Measurements from ENCODE around the gene CLIP3. TPM values are rescaled to one million over a fixed set of nuclear protein-coding genes. Genes with fewer than 3 reads are reported as not detected.

The CLIP3 gene
- total and polyA plus RNA-seq, 2 donors (not counting 1 experiment from before 2014, with no cell fraction given) = 14.7 to 19.8 TPM

GRCh38 chr19:35990771-35991730 lies 41.6 kb downstream of the CLIP3 start:
- peaks cover 6% of the 10 kb centered on the region for H3K79me2 ChIP-seq (ENCODE audit: control insufficient read depth, insufficient read depth, low read length)
- H3K4me1 ChIP-seq (ENCODE audit: control insufficient read depth, extremely low read depth, insufficient read depth, low read length) = no peaks in the 10 kb centered on the region
- no peaks in the 10 kb centered on the region for H3K36me3 ChIP-seq (ENCODE audit: control insufficient read depth, insufficient read depth, low read length)
- H3K27me3 ChIP-seq (ENCODE audit: control insufficient read depth, insufficient read depth, low read length) = peaks cover 12% of the 10 kb centered on the region
- no peak overlapping the region for H3K27ac ChIP-seq (ENCODE audit: insufficient read depth, low read length)
- DNase-seq (ENCODE audit: low read depth in 2 of 2) = no peak
- no peak overlapping the region for H3K4me2 ChIP-seq (ENCODE audit: extremely low read depth, insufficient read depth, low read length)
- H3K9ac ChIP-seq (ENCODE audit: insufficient read depth, low read length) = no peak overlapping the region
- no peaks in the 10 kb centered on the region for H3K9me3 ChIP-seq (ENCODE audit: control insufficient read depth, insufficient read depth, low read depth, low read length)
- no peaks in the 10 kb centered on the region for H4K20me1 ChIP-seq (ENCODE audit: control insufficient read depth, extremely low read depth, insufficient read depth, low read length)
- TF ChIP-seq EZH2 (IDR thresholded peaks at IDR 0.05; ENCODE audit: low read length, missing control alignments) = no peak
- TF ChIP-seq, protein P1, sequence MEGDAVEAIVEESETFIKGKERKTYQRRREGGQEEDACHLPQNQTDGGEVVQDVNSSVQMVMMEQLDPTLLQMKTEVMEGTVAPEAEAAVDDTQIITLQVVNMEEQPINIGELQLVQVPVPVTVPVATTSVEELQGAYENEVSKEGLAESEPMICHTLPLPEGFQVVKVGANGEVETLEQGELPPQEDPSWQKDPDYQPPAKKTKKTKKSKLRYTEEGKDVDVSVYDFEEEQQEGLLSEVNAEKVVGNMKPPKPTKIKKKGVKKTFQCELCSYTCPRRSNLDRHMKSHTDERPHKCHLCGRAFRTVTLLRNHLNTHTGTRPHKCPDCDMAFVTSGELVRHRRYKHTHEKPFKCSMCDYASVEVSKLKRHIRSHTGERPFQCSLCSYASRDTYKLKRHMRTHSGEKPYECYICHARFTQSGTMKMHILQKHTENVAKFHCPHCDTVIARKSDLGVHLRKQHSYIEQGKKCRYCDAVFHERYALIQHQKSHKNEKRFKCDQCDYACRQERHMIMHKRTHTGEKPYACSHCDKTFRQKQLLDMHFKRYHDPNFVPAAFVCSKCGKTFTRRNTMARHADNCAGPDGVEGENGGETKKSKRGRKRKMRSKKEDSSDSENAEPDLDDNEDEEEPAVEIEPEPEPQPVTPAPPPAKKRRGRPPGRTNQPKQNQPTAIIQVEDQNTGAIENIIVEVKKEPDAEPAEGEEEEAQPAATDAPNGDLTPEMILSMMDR (conservative IDR thresholded peaks at IDR 0.05 in 1 of 2, IDR thresholded peaks at IDR 0.05 in 1 of 2; ENCODE audit: low read depth in 1 of 2, low read length in 2 of 2) = no peak
- H3K4me3 ChIP-seq (replicated peaks in 1 of 4; ENCODE audit: control extremely low read depth in 1 of 4, insufficient read depth in 1 of 4, low read depth in 3 of 4, low read length in 4 of 4) = no peak overlapping the region
- no peak overlapping the region for H2AFZ ChIP-seq (ENCODE audit: low read length)

GRCh38 chr19:35990156-35990555 lies 42.5 kb downstream of the CLIP3 start:
- Histone ChIP-seq H2AFZ (ENCODE audit: low read length) (no peak overlapping the region), H4K20me1 (ENCODE audit: control insufficient read depth, extremely low read depth, insufficient read depth, low read length) (no peaks in the 10 kb centered on the region), H3K4me1 (ENCODE audit: control insufficient read depth, extremely low read depth, insufficient read depth, low read length) (no peaks in the 10 kb centered on the region), H3K9me3 (ENCODE audit: control insufficient read depth, insufficient read depth, low read depth, low read length) (no peaks in the 10 kb centered on the region), H3K79me2 (ENCODE audit: control insufficient read depth, insufficient read depth, low read length) (no peaks in the 10 kb centered on the region), H3K27me3 (ENCODE audit: control insufficient read depth, insufficient read depth, low read length) (peaks cover 14% of the 10 kb centered on the region), H3K27ac (ENCODE audit: insufficient read depth, low read length) (no peak overlapping the region), H3K4me3 (replicated peaks in 1 of 4; ENCODE audit: control extremely low read depth in 1 of 4, insufficient read depth in 1 of 4, low read depth in 3 of 4, low read length in 4 of 4) (no peak overlapping the region), H3K4me2 (ENCODE audit: extremely low read depth, insufficient read depth, low read length) (no peak overlapping the region), H3K36me3 (ENCODE audit: control insufficient read depth, insufficient read depth, low read length) (no peaks in the 10 kb centered on the region), H3K9ac (ENCODE audit: insufficient read depth, low read length) (no peak overlapping the region)
- no peak for TF ChIP-seq EZH2 (IDR thresholded peaks at IDR 0.05; ENCODE audit: low read length, missing control alignments)
- TF ChIP-seq, protein P1 (conservative IDR thresholded peaks at IDR 0.05 in 1 of 2, IDR thresholded peaks at IDR 0.05 in 1 of 2; ENCODE audit: low read depth in 1 of 2, low read length in 2 of 2) = no peak
- no peak for DNase-seq (ENCODE audit: low read depth in 2 of 2)

DNA sequence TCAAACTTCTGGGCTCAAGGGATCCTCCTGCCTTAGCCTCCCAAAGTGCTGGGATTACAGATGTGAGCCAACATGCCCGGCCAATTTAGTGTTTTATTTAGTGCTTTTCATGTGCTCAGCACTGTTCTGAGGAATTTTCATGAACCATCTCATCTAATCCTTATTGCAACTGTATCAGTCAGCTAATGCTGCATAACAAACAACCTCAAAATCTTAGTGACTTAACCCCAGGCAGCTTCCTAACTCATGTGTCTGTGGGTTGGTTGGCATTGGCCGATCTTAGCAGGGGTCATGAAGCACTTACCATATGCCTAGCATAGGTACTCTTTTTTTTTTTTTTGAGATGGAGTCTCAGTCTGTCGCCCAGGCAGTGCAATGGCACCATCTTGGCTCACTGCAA lies 43.8 kb downstream of the CLIP3 start:
- H3K4me3 ChIP-seq (replicated peaks in 1 of 4; ENCODE audit: control extremely low read depth in 1 of 4, insufficient read depth in 1 of 4, low read depth in 3 of 4, low read length in 4 of 4) = no peak overlapping the region
- H3K27me3 ChIP-seq (ENCODE audit: control insufficient read depth, insufficient read depth, low read length) = peaks cover 14% of the 10 kb centered on the region
- no peak overlapping the region for H3K9ac ChIP-seq (ENCODE audit: insufficient read depth, low read length)
- no peak overlapping the region for H3K27ac ChIP-seq (ENCODE audit: insufficient read depth, low read length)
- no peaks in the 10 kb centered on the region for H3K79me2 ChIP-seq (ENCODE audit: control insufficient read depth, insufficient read depth, low read length)
- no peaks in the 10 kb centered on the region for H3K9me3 ChIP-seq (ENCODE audit: control insufficient read depth, insufficient read depth, low read depth, low read length)
- H3K4me1 ChIP-seq (ENCODE audit: control insufficient read depth, extremely low read depth, insufficient read depth, low read length) = no peaks in the 10 kb centered on the region
- no peak overlapping the region for H2AFZ ChIP-seq (ENCODE audit: low read length)
- no peak for TF ChIP-seq EZH2 (IDR thresholded peaks at IDR 0.05; ENCODE audit: low read length, missing control alignments)
- TF ChIP-seq, protein P1 (conservative IDR thresholded peaks at IDR 0.05 in 1 of 2, IDR thresholded peaks at IDR 0.05 in 1 of 2; ENCODE audit: low read depth in 1 of 2, low read length in 2 of 2) = no peak
- no peak for DNase-seq (ENCODE audit: low read depth in 2 of 2)
- no peaks in the 10 kb centered on the region for H4K20me1 ChIP-seq (ENCODE audit: control insufficient read depth, extremely low read depth, insufficient read depth, low read length)
- H3K36me3 ChIP-seq (ENCODE audit: control insufficient read depth, insufficient read depth, low read length) = no peaks in the 10 kb centered on the region
- H3K4me2 ChIP-seq (ENCODE audit: extremely low read depth, insufficient read depth, low read length) = no peak overlapping the region

All from fibroblast of lung (primary cell).